Measurements from ENCODE around the gene SYNGR1.

GRCh38 chr22:39395936-39396796 lies 46.4 kb downstream of the SYNGR1 start:
- TF ChIP-seq GABPA (IDR thresholded peaks at IDR 0.05; ENCODE audit: borderline replicate concordance, insufficient read depth, low read length), result no peak
- TF ChIP-seq CHD2 (IDR thresholded peaks at IDR 0.05; ENCODE audit: low read length), result no peak
- TF ChIP-seq JUND (IDR thresholded peaks at IDR 0.05; ENCODE audit: low read length), result no peak
- TF ChIP-seq FOSL1 (IDR thresholded peaks at IDR 0.05; ENCODE audit: insufficient read depth, low read depth, low read length), result no peak
- TF ChIP-seq EP300 (IDR thresholded peaks at IDR 0.05; ENCODE audit: borderline replicate concordance in 1 of 2, low read depth in 2 of 2, low read length in 2 of 2), result no peak
- TF ChIP-seq, protein P1, sequence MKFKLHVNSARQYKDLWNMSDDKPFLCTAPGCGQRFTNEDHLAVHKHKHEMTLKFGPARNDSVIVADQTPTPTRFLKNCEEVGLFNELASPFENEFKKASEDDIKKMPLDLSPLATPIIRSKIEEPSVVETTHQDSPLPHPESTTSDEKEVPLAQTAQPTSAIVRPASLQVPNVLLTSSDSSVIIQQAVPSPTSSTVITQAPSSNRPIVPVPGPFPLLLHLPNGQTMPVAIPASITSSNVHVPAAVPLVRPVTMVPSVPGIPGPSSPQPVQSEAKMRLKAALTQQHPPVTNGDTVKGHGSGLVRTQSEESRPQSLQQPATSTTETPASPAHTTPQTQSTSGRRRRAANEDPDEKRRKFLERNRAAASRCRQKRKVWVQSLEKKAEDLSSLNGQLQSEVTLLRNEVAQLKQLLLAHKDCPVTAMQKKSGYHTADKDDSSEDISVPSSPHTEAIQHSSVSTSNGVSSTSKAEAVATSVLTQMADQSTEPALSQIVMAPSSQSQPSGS (IDR thresholded peaks at IDR 0.05; ENCODE audit: low read length), result no peak
- no peak for TF ChIP-seq CTCF (IDR thresholded peaks at IDR 0.05; ENCODE audit: control extremely low read depth in 1 of 3, insufficient read depth in 1 of 3, low read depth in 1 of 3, low read length in 3 of 3)
- no peak for TF ChIP-seq EZH2 (IDR thresholded peaks at IDR 0.05; ENCODE audit: low read depth, low read length, severe bottlenecking)
- no peak for TF ChIP-seq POLR2A (IDR thresholded peaks at IDR 0.05; ENCODE audit: control extremely low read depth in 1 of 2, low read depth in 2 of 2, low read length in 2 of 2)
- TF ChIP-seq RXRA (IDR thresholded peaks at IDR 0.05; ENCODE audit: insufficient read depth, low read depth, low read length), result no peak
- no peak for TF ChIP-seq CEBPB (IDR thresholded peaks at IDR 0.05; ENCODE audit: low read depth, low read length)
- TF ChIP-seq RFX5 (IDR thresholded peaks at IDR 0.05; ENCODE audit: borderline replicate concordance, low read depth, low read length), result no peak
